ENCODE measurements around the gene RAB6C.
A peak's percentile ranks its signal among the peaks of the same experiment; 100 is the strongest.
"Not testable (repeated sequence)": the region's sequence is repeated elsewhere in the genome, so short reads cannot be mapped to it uniquely, and the experiment has no call there.

Gene RAB6C

GRCh38 chr2:129993151-129993550 is 13.7 kb downstream of the RAB6C start:
- DNase-seq (ENCODE audit: low read depth, low spot score) = not testable (repeated sequence)

DNA sequence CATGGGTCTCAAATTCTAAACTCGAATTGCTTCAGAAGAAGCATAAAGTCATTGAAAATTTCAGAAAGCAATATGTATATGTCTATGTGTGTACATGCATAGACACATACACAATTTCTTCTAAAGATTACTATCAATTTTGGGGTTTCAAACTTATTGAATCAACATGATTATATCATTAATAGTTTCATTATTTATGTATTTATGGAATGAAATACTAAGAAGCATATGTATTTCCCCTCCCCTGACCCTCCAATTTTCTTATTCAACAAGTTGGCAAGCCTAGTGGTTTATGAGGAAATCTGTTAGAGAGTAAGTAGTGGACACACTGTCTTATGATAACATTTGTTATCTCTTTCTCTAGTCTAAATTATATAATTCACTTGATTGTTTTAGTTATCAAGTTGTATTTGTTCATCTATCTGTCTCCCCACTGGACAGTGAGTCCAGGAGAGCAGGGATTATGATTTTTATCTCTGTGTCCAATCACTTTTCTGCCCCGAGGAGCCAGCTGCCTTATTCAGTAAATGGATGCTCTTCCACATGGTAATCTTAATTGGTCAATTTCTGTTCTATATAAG is 17.3 kb downstream of the RAB6C start:
- not testable (repeated sequence) for DNase-seq (ENCODE audit: low read depth, low spot score)

- DNase-seq (ENCODE audit: low read depth, low spot score) = peak; percentile 15
Observed at GRCh38 chr2:129998771-129999170, 19.3 kb downstream of the RAB6C start.

DNA sequence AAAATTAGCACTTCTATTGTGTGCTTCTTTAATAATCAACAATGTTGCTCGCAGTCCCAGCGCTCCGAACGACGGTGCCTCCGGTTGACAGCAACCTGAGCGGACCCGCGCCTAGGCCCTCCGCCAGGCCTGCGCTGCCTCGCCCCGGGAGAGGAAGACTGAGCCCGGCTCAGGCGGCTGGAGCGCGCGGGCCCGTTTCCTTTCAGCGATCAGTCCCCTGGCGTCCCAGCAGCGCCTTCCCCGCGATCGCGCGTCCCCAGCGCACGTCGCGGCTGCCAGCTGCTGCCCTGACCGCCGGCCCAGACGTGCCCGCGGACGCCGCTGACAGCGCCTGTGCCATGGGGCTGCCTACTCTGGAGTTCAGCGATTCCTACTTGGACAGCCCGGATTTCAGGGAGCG is 26.4 kb downstream of the RAB6C start:
- DNase-seq (ENCODE audit: low read depth, low spot score) = peak; percentile 54

GRCh38 chr2:130016701-130017100 is 37.2 kb downstream of the RAB6C start:
- DNase-seq (ENCODE audit: low read depth, low spot score) = not testable (repeated sequence)

DNA sequence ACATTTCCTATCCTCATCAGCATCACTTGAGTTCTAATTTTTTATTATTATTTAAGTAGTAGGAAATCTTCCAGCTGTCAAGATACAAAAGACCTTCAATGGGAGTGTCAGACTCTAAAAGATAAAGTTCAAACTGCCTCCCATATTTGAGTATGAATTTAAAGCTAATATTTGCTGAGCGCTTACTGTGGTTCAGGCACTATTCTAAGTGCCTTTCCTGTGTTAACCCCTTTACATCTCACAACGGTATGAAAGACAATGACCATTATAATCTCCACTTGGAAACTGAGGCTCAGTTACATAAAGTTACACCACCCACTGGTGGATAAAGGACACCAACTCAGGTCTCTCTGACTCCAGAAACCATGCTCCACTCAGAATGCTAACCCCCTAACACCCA is 39.9 kb downstream of the RAB6C start:
- no peak for DNase-seq (ENCODE audit: low read depth, low spot score)

DNA sequence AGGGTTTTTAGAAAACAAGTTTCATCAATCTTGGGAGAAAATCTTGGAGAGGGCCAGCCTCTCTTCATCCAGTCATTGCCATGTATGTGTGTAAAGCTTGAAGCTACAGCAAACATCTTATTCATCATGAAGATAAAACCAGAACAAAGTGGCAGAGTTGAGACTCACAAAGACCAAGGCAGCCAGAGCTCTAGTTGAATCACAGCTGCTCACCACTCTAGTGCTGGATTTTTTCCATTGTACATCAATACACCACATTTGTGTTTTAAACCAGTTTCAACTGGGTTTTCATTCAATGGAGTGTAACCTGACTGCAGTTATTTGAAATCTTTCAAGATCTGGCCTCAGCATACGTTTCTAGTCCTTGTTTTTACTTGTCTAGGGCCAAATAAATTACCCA is 40.6 kb downstream of the RAB6C start:
- not testable (repeated sequence) for DNase-seq (ENCODE audit: low read depth, low spot score)

DNA sequence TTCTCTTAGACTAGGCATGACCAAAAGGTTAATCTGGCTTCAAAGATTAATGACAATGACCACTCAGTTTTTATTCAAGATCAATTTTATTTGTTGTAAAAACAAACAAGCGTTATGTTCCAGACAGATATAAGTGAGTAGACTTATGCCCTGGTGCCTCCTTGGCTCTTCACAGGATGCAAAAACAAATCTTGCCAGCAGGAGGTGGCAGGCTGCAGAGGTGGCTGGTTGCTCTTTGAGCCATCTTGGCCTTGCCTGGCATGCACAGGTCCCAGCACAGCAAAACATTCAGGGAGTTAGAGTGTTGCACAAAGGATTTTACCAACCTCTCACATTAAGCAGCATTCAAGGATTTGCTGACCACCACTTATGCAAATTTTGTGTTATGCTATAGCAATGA is 46.5 kb downstream of the RAB6C start:
- DNase-seq (ENCODE audit: low read depth, low spot score) = peak; percentile 5
